Motor neuron (in vitro differentiated cells): ENCODE results near the gene HOXB6. TPM values are rescaled to one million over a fixed set of nuclear protein-coding genes. Genes with fewer than 3 reads are reported as not detected.

ENCODE experiments used
- ATAC-seq, 8 experiments: fragments of 200-7000 bp; cut with Tn5 transposase; replicated peaks in 6 of 8; 2 replicates each; pipeline ENCODE4 v1.8.0; 2021; ENCODE audit warnings: mild to moderate bottlenecking in 8 of 8, moderate library complexity in 8 of 8
- H3K27ac ChIP-seq, 2 donors: fragments of 250-450 bp; sonication (Bioruptor Pico); 2 replicates each; pipeline ENCODE4 v1.9.0; 2021; ENCODE audit warnings: antibody characterized with exemption in 2 of 2, mild to moderate bottlenecking in 2 of 2, moderate library complexity in 1 of 2
- H3K4me1 ChIP-seq, 2 donors: fragments of 250-450 bp; sonication (Bioruptor Pico); replicated peaks in 1 of 2; 2 replicates each; pipeline ENCODE4 v1.6.1; 2021; ENCODE audit warnings: antibody characterized with exemption in 2 of 2, mild to moderate bottlenecking in 2 of 2, moderate library complexity in 1 of 2
- H3K4me3 ChIP-seq, 5 donors: fragments of 250-450 bp; sonication (Bioruptor Pico); 2 replicates each; pipeline ENCODE4 v1.9.0; 2021; ENCODE audit warnings: antibody characterized with exemption in 5 of 5, mild to moderate bottlenecking in 5 of 5, moderate library complexity in 4 of 5
- WGBS, 10 experiments: fragments of 450-650 bp; shearing (Covaris generic); methylation state at CpG; one replicate each; pipeline ENCODE4 v1.0.0; 2022; 5-methylcytosine and 5-hydroxymethylcytosine counted together
- in situ Hi-C, 9 experiments: fragments of 400-800 bp; cut with MboI; loops; one replicate each; pipeline ENCODE4 v1.15.0; 2021; ENCODE audit warnings: low sequenced_read_pairs in 9 of 9, low pct_unique_long_range_greater_than_20kb in 2 of 9; ENCODE audit not compliant: unreplicated experiment in 9 of 9
- total RNA-seq, 8 experiments: library from RNA; unstranded; fragments of 300-600 nt; gene quantifications; 2 replicates each; pipeline versions ENCODE4 v1.2.3 to v1.2.4, GENCODE V29; 2022

The HOXB6 gene
- total RNA-seq, 8 experiments from 2014 or later = 7.1 to 75.2 (median 35.3) TPM

DNA sequence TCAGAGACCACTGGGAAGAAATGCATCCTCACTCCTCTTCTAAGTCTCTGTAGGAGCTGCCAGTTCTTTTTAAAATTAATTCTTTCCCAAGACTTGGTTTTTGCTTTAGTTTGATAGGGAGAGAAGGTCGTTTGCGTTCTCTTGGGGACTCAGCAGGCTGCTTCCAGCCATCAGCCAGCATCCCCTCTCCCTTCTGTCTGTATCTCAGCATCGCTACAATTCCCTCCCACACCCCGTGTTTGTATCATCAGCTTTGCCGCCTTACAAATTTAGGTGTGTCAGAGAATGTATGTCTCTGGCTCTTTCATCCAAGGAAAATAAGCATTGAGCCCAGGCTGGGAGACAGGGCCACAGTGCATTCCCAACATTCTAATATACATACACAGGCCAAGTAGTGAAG is 5.4 kb downstream of the HOXB6 start:
- Histone ChIP-seq H3K4me3 (peak overlapping the region in 4 of 5 donors; percentile 82 to 91 (median 85)), H3K27ac (peak overlapping the region in 1 of 2 donors; percentile 94)

DNA sequence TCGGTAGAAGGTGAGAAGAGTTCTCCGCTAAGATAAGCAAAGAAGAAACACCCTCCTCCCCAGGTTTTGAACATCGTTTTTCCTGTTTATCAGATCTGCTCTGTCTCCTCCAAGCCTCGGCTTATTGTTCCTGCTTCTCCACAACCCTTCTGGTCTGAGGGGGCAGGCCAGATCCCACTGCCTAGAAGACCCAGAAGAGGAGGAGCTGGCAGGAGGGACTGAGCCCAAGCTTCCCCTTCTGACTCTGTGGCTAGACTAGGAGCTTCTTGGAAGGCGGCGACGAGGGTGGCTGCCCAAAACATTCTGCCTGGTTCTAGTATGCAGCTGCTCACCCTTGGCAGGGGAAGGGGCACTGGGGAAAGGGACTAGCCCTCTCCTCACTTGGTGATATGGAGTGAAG is 6.0 kb downstream of the HOXB6 start:
- no peak for ATAC-seq
- 8 to 75% (median 27%) methylated on average over 1 to 5 of the region's 7 CpGs; no CpG with 5 or more reads in 2 of the 10 experiments for WGBS, 10 experiments
- peak overlapping the region; percentile 83 to 94 for H3K27ac ChIP-seq
- in situ Hi-C loops = loop anchor here in 2 of 9 experiments (10.0 kb wide), 1 partner anchor 264 kb away; no protein-coding TSS in a partner anchor
- H3K4me1 ChIP-seq = peaks cover 49 to 70% of the 10 kb centered on the region in 2 donors
- peak overlapping the region; percentile 62 to 91 (median 83) for H3K4me3 ChIP-seq

More for the DNA sequence above, 5.4 kb downstream of the HOXB6 start:
- no peak for ATAC-seq
- in situ Hi-C loops = loop anchor here in 2 of 9 experiments (10.0 kb wide), 1 partner anchor 265 kb away; no protein-coding TSS in a partner anchor
- 53 to 85% (median 66%) methylated on average over 2 to 5 of the region's 5 CpGs; no CpG with 5 or more reads in 2 of the 10 experiments for WGBS, 10 experiments
- H3K4me1 ChIP-seq = peaks cover 56 to 72% of the 10 kb centered on the region in 2 donors

DNA sequence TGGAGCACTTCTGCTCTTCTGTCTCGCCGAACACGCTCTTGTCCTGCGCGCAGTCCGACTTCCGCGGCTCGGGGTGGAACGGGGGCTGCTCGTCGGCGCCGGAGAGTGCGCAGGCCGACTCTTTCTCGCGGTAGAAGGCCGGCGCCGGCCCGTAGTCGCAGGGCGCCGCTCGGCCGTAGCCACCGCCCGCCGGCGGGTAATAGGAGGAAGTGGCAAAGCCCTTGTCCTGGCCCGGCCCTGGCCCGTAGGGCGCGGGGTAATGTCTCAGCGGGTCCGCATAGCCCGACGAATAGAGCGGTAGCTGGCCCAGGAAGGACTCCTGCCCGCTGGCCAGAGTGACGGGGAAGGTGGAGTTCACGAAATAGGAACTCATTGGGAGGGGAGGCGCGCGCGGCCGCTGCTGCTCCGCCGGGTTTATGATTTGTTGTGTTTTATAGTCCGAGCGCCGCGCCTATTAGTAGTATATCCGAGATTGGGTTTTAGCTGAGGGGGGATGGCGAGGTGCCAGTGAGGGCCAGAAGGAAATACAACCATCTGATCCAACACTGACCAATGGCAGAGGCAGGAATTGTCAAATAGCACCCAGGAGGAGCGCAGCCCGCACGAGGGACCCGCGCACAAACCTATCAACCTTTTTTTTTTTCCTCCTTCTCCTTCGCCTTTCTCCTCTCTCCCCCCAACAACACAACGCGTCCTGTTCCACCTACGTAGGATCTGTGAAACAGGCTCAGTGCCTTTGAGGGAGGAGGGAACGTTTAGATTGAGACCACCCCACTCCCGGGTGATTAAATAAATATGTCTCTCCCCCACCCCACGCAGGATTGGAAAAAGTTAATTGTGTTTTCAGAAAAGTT is 6.8 kb downstream of the HOXB6 start:
- ATAC-seq = peak; percentile 32 to 54 (median 45)
- 0 to 15% (median 0%) methylated on average over 1 to 14 of the region's 68 CpGs; no CpG with 5 or more reads in 1 of the 10 experiments for WGBS, 10 experiments
- peaks cover 42 to 65% of the 10 kb centered on the region in 2 donors for H3K4me1 ChIP-seq
- peak overlapping the region; percentile 83 to 94 for H3K27ac ChIP-seq
- H3K4me3 ChIP-seq = peak overlapping the region; percentile 62 to 91 (median 83)
- in situ Hi-C loops = loop anchor here in 2 of 9 experiments (10.0 kb wide), 1 partner anchor 263 kb away; no protein-coding TSS in a partner anchor

DNA sequence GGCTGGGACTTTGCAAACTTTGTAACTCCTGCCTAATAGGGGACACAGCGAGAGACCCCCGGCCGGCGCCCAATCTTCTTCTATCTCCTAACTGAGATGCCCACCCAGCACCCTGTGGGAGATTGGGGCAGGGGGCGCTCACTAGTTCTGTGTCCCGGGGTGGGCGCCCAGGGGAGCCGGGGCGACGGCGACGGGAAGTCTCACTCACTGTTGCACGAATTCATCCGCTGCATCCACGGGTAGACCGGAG is 7.3 kb downstream of the HOXB6 start:
- in situ Hi-C loops = loop anchor here in 2 of 9 experiments (10.0 kb wide), 1 partner anchor 263 kb away; no protein-coding TSS in a partner anchor
- peak overlapping the region; percentile 62 to 91 (median 83) for H3K4me3 ChIP-seq
- H3K27ac ChIP-seq = peak overlapping the region; percentile 83 to 94
- peaks cover 38 to 62% of the 10 kb centered on the region in 2 donors for H3K4me1 ChIP-seq
- ATAC-seq = peak in 1 of 8 experiments; percentile 0
- 0% methylated on average over 4 of the region's 16 CpGs; no CpG with 5 or more reads in 9 of the 10 experiments for WGBS, 10 experiments

DNA sequence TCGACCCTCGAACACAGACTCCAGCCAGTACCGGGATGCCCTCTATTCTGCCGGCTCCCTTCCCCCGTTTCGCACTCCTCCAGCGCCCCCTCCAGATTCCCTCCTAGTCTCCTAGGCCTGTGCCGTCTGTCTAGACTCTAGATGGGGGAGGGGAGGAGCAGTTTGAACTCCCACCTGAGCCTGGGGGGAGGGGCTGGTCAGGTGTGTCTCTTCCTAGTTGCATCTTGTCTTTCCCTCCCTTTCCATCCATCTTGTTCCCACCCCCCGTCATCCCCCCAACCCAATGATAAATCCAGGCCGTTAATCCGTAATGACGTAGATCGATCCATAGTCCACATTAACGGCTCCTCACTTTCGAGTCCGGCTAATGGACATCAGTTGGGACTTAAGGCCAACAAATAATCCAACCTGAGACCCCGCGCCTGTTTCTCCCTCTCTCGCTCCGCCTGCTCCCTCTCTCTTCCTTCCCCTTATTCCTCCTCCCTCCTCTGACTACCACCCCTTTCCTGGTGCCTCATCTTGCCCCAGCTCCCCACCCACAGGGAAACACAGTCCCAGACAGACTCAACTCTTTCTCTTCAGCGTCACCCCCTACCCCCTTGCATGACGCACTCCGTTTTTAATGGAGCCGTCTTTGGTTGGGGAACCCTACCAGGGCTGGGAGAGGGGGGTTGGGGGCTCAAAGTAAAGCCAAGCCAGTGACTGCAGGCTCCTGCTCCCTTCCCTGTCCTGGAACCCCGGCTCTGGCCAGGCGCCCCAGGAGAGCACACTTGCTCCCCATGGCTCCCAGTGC is 7.9 kb downstream of the HOXB6 start:
- Histone ChIP-seq H3K4me1 (peaks cover 33 to 57% of the 10 kb centered on the region in 2 donors), H3K27ac (peak overlapping the region; percentile 83 to 94), H3K4me3 (peak overlapping the region; percentile 62 to 91 (median 83))
- peak in 5 of 8 experiments; percentile 13 to 57 (median 49) for ATAC-seq
- in situ Hi-C loops = loop anchor here in 2 of 9 experiments (10.0 kb wide), 1 partner anchor 262 kb away; no protein-coding TSS in a partner anchor
- 0 to 70% (median 7%) methylated on average over 2 to 5 of the region's 26 CpGs; no CpG with 5 or more reads in 5 of the 10 experiments for WGBS, 10 experiments

DNA sequence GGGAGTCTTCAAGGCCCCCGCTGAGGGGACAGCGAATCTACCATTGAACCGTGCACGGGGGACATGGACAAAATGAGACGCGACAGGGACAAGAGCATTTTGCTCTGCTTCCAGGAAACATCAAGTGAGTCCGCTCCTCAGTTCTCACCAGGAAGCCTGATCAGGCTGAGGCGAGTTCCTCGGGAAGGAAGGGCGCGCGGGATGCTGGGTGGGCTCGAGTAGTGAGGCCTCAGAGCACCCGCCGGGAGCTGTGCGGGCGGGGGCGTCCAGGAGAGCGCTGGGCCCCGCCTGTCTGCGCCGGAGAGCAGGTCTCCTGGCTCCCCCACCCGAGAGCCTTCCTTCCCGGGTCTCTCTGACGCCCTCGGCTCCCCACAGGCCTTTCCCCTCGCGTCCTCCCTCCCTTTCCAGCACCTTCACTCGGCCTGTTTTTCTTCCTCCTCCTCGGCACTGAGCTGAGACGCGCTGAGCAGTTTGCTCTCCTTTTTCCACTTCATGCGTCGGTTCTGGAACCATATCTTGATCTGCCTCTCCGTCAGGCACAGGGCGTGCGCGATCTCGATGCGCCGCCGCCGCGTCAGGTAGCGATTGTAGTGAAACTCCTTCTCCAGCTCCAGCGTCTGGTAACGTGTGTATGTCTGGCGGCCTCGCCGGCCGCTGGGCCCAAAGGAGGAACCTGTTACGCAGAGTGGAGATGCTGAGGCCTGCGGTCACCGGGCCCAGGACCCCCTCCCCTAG is 8.6 kb downstream of the HOXB6 start:
- in situ Hi-C loops = loop anchor here in 2 of 9 experiments (10.0 kb wide), 1 partner anchor 261 kb away; no protein-coding TSS in a partner anchor
- H3K4me1 ChIP-seq = peaks cover 25 to 51% of the 10 kb centered on the region in 2 donors
- peak overlapping the region; percentile 62 to 91 (median 83) for H3K4me3 ChIP-seq
- ATAC-seq = peak in 5 of 8 experiments; percentile 0 to 37 (median 19)
- peak overlapping the region; percentile 83 to 94 for H3K27ac ChIP-seq
- WGBS, 10 experiments = 0 to 93% (median 1%) methylated on average over 2 to 18 of the region's 54 CpGs; no CpG with 5 or more reads in 5 of the 10 experiments

DNA sequence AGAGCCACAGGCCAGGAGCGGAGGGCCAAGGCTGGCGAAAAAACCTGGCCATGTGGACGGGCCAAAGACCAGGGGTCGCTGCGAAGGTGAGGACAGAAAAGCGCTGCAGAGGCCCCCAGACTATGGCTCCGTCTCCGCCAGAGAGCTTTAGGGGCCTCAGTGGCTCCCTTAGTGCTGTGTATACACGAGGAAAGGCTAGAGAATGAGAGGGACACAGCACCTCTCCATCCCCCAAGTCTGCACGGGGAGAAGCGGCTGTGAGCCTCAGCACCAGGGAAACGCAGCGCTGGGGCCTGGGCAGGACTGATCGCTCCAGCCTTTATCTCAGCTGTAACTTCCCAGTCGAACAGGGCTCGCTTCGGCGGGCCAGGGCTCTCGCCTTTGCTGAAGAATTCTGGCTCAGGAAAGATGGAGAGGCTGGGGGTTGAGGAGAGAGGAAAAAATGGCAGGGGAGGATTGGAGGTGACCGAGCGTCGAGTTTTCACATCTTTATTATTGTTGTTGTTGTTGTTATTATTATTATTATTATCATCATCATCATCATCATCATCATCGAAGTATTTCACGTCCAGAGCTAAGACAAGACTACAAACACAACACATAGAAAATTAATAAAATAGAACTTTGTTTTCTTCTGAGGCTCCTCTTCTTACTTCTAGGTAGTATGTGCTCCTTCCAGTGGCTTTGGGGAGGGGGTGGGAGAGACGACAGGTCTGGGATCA is 9.3 kb downstream of the HOXB6 start:
- peak overlapping the region; percentile 90 to 94 for H3K27ac ChIP-seq
- in situ Hi-C loops = loop anchor here in 2 of 9 experiments (10.0 kb wide), 1 partner anchor 261 kb away; no protein-coding TSS in a partner anchor
- 0 to 100% (median 37%) methylated on average over 1 to 10 of the region's 25 CpGs; no CpG with 5 or more reads in 1 of the 10 experiments for WGBS, 10 experiments
- ATAC-seq = no peak
- peak overlapping the region; percentile 62 to 91 (median 83) for H3K4me3 ChIP-seq
- peaks cover 24 to 51% of the 10 kb centered on the region in 2 donors for H3K4me1 ChIP-seq

DNA sequence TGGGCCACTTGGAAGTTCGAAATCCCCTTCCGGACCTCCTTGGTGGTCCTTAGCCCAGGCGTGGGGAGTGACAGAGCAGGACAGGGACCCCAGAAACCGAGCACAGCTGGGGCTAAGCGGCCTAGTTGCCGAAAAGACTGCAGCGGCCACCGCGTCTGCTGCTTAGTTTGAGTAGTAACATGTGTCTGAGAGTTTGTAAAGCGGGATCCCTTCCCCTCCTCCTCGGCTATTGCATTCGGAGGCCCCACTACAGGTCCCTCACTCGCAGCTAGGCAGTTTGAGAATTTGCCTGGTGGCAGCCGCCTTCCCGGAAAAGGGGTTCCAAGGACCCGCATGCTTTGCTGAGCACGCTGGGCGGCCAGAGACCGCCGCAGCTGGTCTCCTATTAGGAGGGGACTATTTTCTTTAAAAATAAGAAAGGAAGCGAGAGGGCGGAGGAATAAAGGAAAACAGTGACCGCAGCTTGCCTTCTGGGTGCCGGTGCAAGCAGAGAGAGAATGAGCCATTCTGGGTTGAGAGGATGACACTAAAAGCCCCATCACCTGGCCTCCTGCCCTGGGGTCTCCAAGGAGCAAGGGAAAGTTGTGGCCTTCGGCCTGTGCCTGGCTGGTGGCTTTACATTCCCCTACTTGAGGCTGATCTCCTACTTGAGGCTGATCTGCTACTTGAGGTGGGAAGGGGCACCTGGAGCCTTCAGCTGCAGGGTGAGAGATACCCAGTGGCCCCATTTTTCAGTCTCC is 10.1 kb downstream of the HOXB6 start:
- Histone ChIP-seq H3K27ac (peak overlapping the region; percentile 90 to 94), H3K4me1 (peaks cover 18 to 52% of the 10 kb centered on the region in 2 donors), H3K4me3 (peak overlapping the region; percentile 62 to 91 (median 83))
- in situ Hi-C loops = loop anchor here in 2 of 9 experiments (10.0 kb wide), 1 partner anchor 260 kb away; no protein-coding TSS in a partner anchor
- WGBS, 10 experiments = 2 to 94% (median 70%) methylated on average over 1 to 15 of the region's 25 CpGs; no CpG with 5 or more reads in 3 of the 10 experiments
- no peak for ATAC-seq

DNA sequence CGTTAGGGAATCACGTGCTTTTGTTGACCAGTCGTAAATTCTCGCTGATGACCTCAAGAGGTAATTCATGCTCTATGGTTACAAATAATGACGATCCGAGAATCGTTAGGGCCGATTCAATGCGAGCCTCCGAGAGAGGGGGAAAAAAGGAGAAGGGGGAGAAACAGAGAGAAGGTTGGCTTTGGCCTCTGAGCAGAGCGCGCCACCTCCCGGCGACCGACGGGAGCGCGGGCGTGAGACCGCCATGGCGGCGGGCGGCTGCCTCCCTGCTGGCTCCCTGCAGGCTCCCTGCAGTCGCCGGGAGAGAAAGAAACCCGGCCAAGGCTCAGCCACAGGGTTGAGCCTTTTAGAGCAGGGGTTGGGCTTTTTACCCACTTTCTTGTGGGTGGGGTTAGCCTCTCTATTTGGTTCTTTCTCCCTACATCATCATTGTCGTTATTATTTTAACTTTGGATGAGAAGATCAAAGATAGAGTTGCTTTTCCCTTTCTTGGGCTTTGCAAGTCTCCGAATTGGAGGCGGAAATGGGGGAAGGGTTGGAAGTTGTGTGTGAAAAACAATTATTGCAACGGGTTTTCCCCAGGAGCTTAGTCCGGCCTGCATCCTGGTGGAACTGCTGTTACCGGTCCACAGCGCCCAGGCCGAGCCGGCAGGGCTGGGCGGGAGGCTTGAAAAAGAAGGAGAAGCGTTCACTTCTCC is 10.8 kb downstream of the HOXB6 start:
- Histone ChIP-seq H3K4me3 (peak overlapping the region; percentile 62 to 91 (median 83)), H3K27ac (peak overlapping the region; percentile 90 to 94), H3K4me1 (peaks cover 11 to 50% of the 10 kb centered on the region in 2 donors)
- in situ Hi-C loops = loop anchor here in 2 of 9 experiments (10.0 kb wide), 1 partner anchor 259 kb away; no protein-coding TSS in a partner anchor
- WGBS, 10 experiments = 0 to 21% (median 3%) methylated on average over 2 to 12 of the region's 37 CpGs; no CpG with 5 or more reads in 6 of the 10 experiments
- ATAC-seq = peak; percentile 38 to 61 (median 48)

DNA sequence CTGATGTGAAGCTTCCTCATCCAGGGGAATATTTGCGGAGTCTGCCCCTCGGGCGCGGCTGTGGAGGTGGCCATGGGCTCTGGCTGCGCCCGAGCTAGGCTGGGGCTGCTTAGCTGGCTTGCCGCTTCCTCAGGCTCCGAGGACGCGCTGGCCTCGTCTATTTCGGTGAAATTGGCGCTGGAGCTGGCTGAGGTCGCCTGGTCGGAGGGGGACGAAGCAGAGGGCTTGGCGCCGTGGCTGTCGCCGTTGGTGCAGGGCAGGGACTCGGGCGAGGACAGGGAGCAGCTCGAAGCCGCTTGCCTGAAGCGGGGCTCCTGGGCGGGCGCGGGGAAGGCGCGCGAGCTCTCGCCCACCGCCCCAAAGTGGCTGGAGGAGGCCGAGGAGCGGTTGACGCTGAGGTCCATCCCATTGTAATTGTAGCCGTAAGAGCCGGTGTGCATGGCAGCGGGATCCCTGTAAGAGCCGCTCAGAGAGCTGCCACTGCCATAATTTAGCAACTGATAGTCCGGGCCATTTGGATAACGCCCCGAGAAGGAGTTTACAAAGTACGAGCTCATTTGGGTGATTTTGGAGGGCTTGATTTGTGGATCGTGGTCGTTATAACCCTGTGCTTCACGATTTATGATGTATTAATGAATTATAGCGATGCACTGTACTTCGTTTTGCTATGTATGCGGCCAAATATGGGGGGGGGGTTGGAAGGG is 11.5 kb downstream of the HOXB6 start, which contains the start of gene HOXB5:
Gene HOXB5 (minus strand): TSS at position 654 of the 704 bp plus-strand sequence. CDS start 97 bp downstream, at position 557.
- 0 to 20% (median 1%) methylated on average over 1 to 26 of the region's 50 CpGs; no CpG with 5 or more reads in 2 of the 10 experiments for WGBS, 10 experiments
- Histone ChIP-seq H3K4me1 (peaks cover 8 to 50% of the 10 kb centered on the region in 2 donors), H3K27ac (peak within 1 kb of the TSS; percentile 90 to 96), H3K4me3 (peak within 1 kb of the TSS; percentile 62 to 91 (median 83))
- in situ Hi-C loops = loop anchor here in 2 of 9 experiments (10.0 kb wide), 1 partner anchor 258 kb away; no protein-coding TSS in a partner anchor
- ATAC-seq = peak in 7 of 8 experiments; percentile 0 to 12 (median 7)
